HepG2 (cell line): ENCODE data around the gene ACBD3.

Experiments
- KDM5B ChIP-seq: sonication (generic); formaldehyde crosslinking; IDR thresholded peaks from 2 replicates; pipeline ENCODE4 v1.4.0; 2020; ENCODE audit warnings: missing genetic modification reagents, mild to moderate bottlenecking, borderline replicate concordance
- POLR2AphosphoS5 ChIP-seq: IDR thresholded peaks from 2 replicates; pipeline ENCODE4 v1.6.1; 2012; ENCODE audit warnings: low read depth, low read length
- RARA ChIP-seq: IDR thresholded peaks from 2 replicates; pipeline ENCODE4 v1.6.1; 2016; ENCODE audit warnings: missing genetic modification reagents, missing compliant biosample characterization
- RBM22 ChIP-seq: fragments of 200-400 bp; formaldehyde crosslinking; optimal IDR thresholded peaks from 2 replicates; pipeline ENCODE3; 2017; ENCODE audit warnings: mild to moderate bottlenecking, low read length, moderate library complexity
- TGIF2 ChIP-seq: IDR thresholded peaks from 2 replicates; pipeline ENCODE4 v1.6.1; 2016; ENCODE audit warnings: control low read depth, missing compliant biosample characterization

DNA sequence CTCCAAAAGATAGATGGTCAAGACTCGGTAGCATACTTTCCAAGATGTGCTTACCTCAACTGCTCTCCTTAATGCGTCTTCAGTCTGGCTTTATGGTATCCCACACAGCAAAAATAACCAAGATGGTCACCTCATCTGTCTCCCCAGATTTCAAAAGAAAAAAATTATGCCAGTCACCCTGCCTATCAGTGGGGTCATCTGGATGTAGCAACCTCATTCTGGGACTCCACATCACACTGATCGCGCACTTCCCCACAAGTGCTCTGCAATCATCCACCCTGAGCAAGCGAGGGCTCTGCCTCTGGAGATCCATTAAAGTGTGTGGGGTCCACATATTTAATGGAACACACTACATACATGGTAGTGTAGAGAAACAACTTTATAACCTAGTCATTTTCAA is 42.5 kb downstream of the ACBD3 start:
- no peak for TF ChIP-seq KDM5B (CRISPR knock-in tag)
- TF ChIP-seq RARA, result no peak
- no peak for TF ChIP-seq TGIF2
- peak; percentile 75 for TF ChIP-seq RBM22
- TF ChIP-seq POLR2AphosphoS5, result no peak
